HepG2 (cell line): Measurements from ENCODE around the gene HCRTR1. TPM values are rescaled to one million over a fixed set of nuclear protein-coding genes. Genes with fewer than 3 reads are reported as not detected.

Source experiments
- CHD4 ChIP-seq: fragments of 200-600 bp; sonication (generic); IDR thresholded peaks from 2 replicates; pipeline ENCODE4 v1.7.0; 2017; ENCODE audit warnings: mild to moderate bottlenecking, low read length, borderline replicate concordance
- JDP2 ChIP-seq: sonication (generic); formaldehyde crosslinking; IDR thresholded peaks from 2 replicates; pipeline ENCODE4 v1.8.1; 2022; ENCODE audit warnings: missing genetic modification reagents, borderline replicate concordance
- KLF9 ChIP-seq: IDR thresholded peaks from 2 replicates; pipeline ENCODE4 v1.6.1; 2016; ENCODE audit warnings: low read depth
- MAFK ChIP-seq, 2 experiments: IDR thresholded peaks in 1 of 2; conservative IDR thresholded peaks in 1 of 2; 2 replicates each; pipeline ENCODE4 v1.6.1; 2011; ENCODE audit warnings: improper control_type of control experiment in 2 of 2, low read length in 2 of 2
- NFKB2 ChIP-seq: sonication (generic); formaldehyde crosslinking; IDR thresholded peaks from 2 replicates; pipeline ENCODE4 v1.4.0; 2020; ENCODE audit warnings: missing genetic modification reagents, borderline replicate concordance
- POGZ ChIP-seq: sonication (generic); formaldehyde crosslinking; IDR thresholded peaks from 2 replicates; pipeline ENCODE4 v1.4.0; 2020; ENCODE audit warnings: mild to moderate bottlenecking, missing genetic modification reagents
- SATB2 ChIP-seq: sonication (generic); formaldehyde crosslinking; IDR thresholded peaks from 2 replicates; pipeline ENCODE4 v1.5.0; 2020; ENCODE audit warnings: missing genetic modification reagents
- SIX1 ChIP-seq: sonication (generic); formaldehyde crosslinking; IDR thresholded peaks from 2 replicates; pipeline ENCODE4 v1.4.0; 2020; ENCODE audit warnings: missing genetic modification reagents, borderline replicate concordance
- SKI ChIP-seq: fragments of 450-650 bp; IDR thresholded peaks from one replicate; pipeline ENCODE4 v1.6.1; 2018; ENCODE audit warnings: mild to moderate bottlenecking; ENCODE audit not compliant: partially characterized antibody
- SPEN ChIP-seq: sonication (generic); formaldehyde crosslinking; IDR thresholded peaks from 2 replicates; pipeline ENCODE4 v1.5.1; 2020; ENCODE audit warnings: low read depth, mild to moderate bottlenecking, missing genetic modification reagents
- STAG1 ChIP-seq: sonication (generic); formaldehyde crosslinking; IDR thresholded peaks from 2 replicates; pipeline ENCODE4 v1.4.0; 2020; ENCODE audit warnings: missing genetic modification reagents
- TOE1 ChIP-seq: sonication (generic); formaldehyde crosslinking; IDR thresholded peaks from 2 replicates; pipeline ENCODE4 v1.4.0; 2020; ENCODE audit warnings: mild to moderate bottlenecking, missing genetic modification reagents
- XRCC5 ChIP-seq: fragments of 200-400 bp; formaldehyde crosslinking; optimal IDR thresholded peaks from 2 replicates; pipeline ENCODE3; 2017; ENCODE audit warnings: mild to moderate bottlenecking, low read length
- ZBTB42 ChIP-seq: sonication (generic); formaldehyde crosslinking; IDR thresholded peaks from 2 replicates; pipeline ENCODE4 v1.5.0; 2020; ENCODE audit warnings: mild to moderate bottlenecking, missing genetic modification reagents
- ZNF225 ChIP-seq: sonication (generic); formaldehyde crosslinking; IDR thresholded peaks from 2 replicates; pipeline ENCODE4 v1.4.0; 2020; ENCODE audit warnings: mild to moderate bottlenecking, missing genetic modification reagents
- ZNF484 ChIP-seq: sonication (generic); formaldehyde crosslinking; IDR thresholded peaks from 2 replicates; pipeline ENCODE4 v1.5.1; 2020; ENCODE audit warnings: mild to moderate bottlenecking, low read depth, missing genetic modification reagents, borderline replicate concordance
- ZNF577 ChIP-seq: sonication (generic); formaldehyde crosslinking; IDR thresholded peaks from 2 replicates; pipeline ENCODE4 v1.4.0; 2020; ENCODE audit warnings: mild to moderate bottlenecking, low read depth, missing genetic modification reagents, borderline replicate concordance
- ZNF737 ChIP-seq: sonication (generic); formaldehyde crosslinking; IDR thresholded peaks from 2 replicates; pipeline ENCODE4 v1.5.0; 2020; ENCODE audit warnings: missing genetic modification reagents, mild to moderate bottlenecking, borderline replicate concordance
- polyA plus RNA-seq, 8 experiments: library from polyadenylated mRNA; depleted of rRNA in 3 of 8; stranded (reverse) in 7 of 8; unstranded in 1 of 8; fragments of >200 nt; fragmentation: Illumina TruSeq in 4 of 8; extraction: Trizol in 4 of 8; gene quantifications; 2 replicates each; pipeline versions ENCODE4 v1.2.1 to v1.2.3, GENCODE V29; 2011 to 2016; ENCODE audit warnings: low read depth in 4 of 8, missing spikeins in 1 of 8, mixed read lengths in 1 of 8; ENCODE audit not compliant: insufficient read depth in 1 of 8
- total RNA-seq, 5 experiments: library from RNA; depleted of rRNA; stranded (reverse); fragments of >200 nt; fragmentation: Illumina TruSeq; extraction: Trizol; gene quantifications; 2 replicates each; pipeline ENCODE4 v1.2.3, GENCODE V29; 2016; ENCODE audit warnings: low read depth in 1 of 5
- TF ChIP-seq, protein P1 (sequence below): sonication (generic); formaldehyde crosslinking; IDR thresholded peaks from 2 replicates; pipeline ENCODE4 v1.5.1; 2020; ENCODE audit warnings: mild to moderate bottlenecking, missing genetic modification reagents, borderline replicate concordance
- TF ChIP-seq, protein P2 (sequence below): sonication (generic); formaldehyde crosslinking; IDR thresholded peaks from 2 replicates; pipeline ENCODE4 v1.4.0; 2020; ENCODE audit warnings: missing genetic modification reagents, low read depth, mild to moderate bottlenecking, borderline replicate concordance
- TF ChIP-seq, protein P3 (sequence below): sonication (generic); formaldehyde crosslinking; IDR thresholded peaks from 2 replicates; pipeline ENCODE4 v1.4.0; 2020; ENCODE audit warnings: missing genetic modification reagents

HCRTR1 gene
- total and polyA plus RNA-seq, 2 of the 13 experiments (the other 11 are each of a cell fraction or from before 2014, with no cell fraction given) = not detected

DNA sequence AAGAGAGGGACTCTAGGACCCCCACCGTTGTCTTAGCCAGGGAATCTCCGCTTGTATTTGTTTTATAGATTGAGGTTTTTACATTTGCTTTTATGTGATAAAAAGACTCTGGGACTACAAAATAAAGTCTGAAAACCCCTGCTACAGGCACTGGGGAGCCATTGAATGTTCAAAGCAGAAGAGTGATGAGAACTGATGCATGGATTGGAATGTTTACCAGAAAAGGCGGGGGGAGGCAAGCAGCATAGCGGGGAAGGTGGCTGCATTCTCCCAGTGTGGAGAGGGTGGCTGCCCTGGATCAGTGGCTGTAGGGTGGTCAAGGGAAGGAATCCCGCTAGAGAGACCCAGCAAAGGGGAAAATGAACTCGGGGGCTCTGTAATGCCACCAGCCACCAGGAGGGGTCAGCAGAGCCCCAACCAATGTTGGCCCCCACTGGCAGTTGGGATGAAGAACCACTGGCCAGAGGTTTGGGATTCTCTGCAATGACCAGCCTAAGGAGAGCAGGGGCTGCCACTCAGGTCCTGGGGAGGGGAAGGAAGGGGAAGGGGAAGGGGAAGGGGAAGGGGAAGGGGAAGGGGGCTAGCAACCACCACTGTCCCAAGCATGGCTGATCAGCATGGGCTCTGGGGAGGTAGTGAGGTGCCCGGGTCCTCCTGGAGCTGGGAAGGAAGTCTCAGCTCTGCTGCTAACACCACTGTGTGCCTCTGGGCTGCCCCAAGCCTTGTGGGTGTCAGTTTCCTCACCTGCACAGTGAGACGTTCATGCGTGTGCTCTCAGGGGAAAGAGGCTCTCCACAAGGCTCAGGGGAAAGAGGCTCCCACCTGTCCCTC lies 46.3 kb downstream of the HCRTR1 start (continued):
- TF ChIP-seq, protein P1, sequence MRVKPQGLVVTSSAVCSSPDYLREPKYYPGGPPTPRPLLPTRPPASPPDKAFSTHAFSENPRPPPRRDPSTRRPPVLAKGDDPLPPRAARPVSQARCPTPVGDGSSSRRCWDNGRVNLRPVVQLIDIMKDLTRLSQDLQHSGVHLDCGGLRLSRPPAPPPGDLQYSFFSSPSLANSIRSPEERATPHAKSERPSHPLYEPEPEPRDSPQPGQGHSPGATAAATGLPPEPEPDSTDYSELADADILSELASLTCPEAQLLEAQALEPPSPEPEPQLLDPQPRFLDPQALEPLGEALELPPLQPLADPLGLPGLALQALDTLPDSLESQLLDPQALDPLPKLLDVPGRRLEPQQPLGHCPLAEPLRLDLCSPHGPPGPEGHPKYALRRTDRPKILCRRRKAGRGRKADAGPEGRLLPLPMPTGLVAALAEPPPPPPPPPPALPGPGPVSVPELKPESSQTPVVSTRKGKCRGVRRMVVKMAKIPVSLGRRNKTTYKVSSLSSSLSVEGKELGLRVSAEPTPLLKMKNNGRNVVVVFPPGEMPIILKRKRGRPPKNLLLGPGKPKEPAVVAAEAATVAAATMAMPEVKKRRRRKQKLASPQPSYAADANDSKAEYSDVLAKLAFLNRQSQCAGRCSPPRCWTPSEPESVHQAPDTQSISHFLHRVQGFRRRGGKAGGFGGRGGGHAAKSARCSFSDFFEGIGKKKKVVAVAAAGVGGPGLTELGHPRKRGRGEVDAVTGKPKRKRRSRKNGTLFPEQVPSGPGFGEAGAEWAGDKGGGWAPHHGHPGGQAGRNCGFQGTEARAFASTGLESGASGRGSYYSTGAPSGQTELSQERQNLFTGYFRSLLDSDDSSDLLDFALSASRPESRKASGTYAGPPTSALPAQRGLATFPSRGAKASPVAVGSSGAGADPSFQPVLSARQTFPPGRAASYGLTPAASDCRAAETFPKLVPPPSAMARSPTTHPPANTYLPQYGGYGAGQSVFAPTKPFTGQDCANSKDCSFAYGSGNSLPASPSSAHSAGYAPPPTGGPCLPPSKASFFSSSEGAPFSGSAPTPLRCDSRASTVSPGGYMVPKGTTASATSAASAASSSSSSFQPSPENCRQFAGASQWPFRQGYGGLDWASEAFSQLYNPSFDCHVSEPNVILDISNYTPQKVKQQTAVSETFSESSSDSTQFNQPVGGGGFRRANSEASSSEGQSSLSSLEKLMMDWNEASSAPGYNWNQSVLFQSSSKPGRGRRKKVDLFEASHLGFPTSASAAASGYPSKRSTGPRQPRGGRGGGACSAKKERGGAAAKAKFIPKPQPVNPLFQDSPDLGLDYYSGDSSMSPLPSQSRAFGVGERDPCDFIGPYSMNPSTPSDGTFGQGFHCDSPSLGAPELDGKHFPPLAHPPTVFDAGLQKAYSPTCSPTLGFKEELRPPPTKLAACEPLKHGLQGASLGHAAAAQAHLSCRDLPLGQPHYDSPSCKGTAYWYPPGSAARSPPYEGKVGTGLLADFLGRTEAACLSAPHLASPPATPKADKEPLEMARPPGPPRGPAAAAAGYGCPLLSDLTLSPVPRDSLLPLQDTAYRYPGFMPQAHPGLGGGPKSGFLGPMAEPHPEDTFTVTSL (CRISPR knock-in tag) = no peak
- no peak for TF ChIP-seq SPEN (CRISPR knock-in tag)
- TF ChIP-seq, protein P2, sequence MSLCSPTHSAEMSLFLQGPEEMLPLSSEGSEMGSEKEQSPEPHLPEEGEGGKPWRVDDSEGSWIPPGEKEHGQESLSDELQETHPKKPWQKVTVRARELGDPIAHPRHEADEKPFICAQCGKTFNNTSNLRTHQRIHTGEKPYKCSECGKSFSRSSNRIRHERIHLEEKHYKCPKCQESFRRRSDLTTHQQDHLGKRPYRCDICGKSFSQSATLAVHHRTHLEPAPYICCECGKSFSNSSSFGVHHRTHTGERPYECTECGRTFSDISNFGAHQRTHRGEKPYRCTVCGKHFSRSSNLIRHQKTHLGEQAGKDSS = no peak
- TF ChIP-seq POGZ = no peak
- no peak for TF ChIP-seq KLF9 (CRISPR knock-in tag)
- no peak for TF ChIP-seq TOE1 (CRISPR knock-in tag)
- no peak for TF ChIP-seq ZNF484
- TF ChIP-seq ZBTB42 (CRISPR knock-in tag) = peak; percentile 72; the same call in 1 of the 2 replicates
- TF ChIP-seq XRCC5 = peak; percentile 37
- peak; percentile 92 for TF ChIP-seq STAG1
- TF ChIP-seq JDP2 (CRISPR knock-in tag) = no peak
- TF ChIP-seq, protein P3, sequence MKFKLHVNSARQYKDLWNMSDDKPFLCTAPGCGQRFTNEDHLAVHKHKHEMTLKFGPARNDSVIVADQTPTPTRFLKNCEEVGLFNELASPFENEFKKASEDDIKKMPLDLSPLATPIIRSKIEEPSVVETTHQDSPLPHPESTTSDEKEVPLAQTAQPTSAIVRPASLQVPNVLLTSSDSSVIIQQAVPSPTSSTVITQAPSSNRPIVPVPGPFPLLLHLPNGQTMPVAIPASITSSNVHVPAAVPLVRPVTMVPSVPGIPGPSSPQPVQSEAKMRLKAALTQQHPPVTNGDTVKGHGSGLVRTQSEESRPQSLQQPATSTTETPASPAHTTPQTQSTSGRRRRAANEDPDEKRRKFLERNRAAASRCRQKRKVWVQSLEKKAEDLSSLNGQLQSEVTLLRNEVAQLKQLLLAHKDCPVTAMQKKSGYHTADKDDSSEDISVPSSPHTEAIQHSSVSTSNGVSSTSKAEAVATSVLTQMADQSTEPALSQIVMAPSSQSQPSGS = 0 out of 2 replicates have a peak, but pooled peaks have one; percentile 36
- TF ChIP-seq SIX1 = no peak
- TF ChIP-seq SATB2 (CRISPR knock-in tag) = no peak
- TF ChIP-seq ZNF737 (CRISPR knock-in tag) = no peak
- no peak for TF ChIP-seq SKI
- no peak for TF ChIP-seq ZNF225 (CRISPR knock-in tag)
- TF ChIP-seq NFKB2 (CRISPR knock-in tag) = no peak
- no peak for TF ChIP-seq CHD4
- TF ChIP-seq MAFK (conservative IDR thresholded peaks at IDR 0.05 in 1 of 2, IDR thresholded peaks at IDR 0.05 in 1 of 2; ENCODE audit: low read length in 2 of 2) = 0 out of 4 replicates have a peak, but pooled peaks of 1 of the 2 experiments have one; percentile 3
- no peak for TF ChIP-seq ZNF577 (CRISPR knock-in tag)
